Neural cell (in vitro differentiated cells): ENCODE data around the gene RAB11FIP4. TPM values are rescaled to one million over a fixed set of nuclear protein-coding genes. Genes with fewer than 3 reads are reported as not detected.

Experiments
- H2AFZ ChIP-seq: fragments of 200-600, 300-800 bp; sonication (generic), shearing (Covaris generic); 2 replicates; pipeline ENCODE4 v1.6.0; 2014; ENCODE audit warnings: low read depth, mild to moderate bottlenecking, antibody characterized with exemption, low read length, moderate library complexity
- H3F3A ChIP-seq: fragments of 200-600 bp; shearing (Covaris generic); 2 replicates; pipeline ENCODE4 v1.6.1; 2016; ENCODE audit warnings: mild to moderate bottlenecking, moderate library complexity, mixed read lengths, antibody characterized with exemption, low read length; ENCODE audit not compliant: insufficient read depth, poor library complexity, severe bottlenecking
- H3K27ac ChIP-seq: fragments of 200-600, 300-800 bp; sonication (generic), shearing (Covaris generic); 2 replicates; pipeline ENCODE4 v1.5.1; 2014; ENCODE audit warnings: mild to moderate bottlenecking, low read length, moderate library complexity
- H3K27me3 ChIP-seq: fragments of 300-800, 200-600 bp; sonication (generic), shearing (Covaris generic); 2 replicates; pipeline ENCODE4 v1.6.0; 2014; ENCODE audit warnings: mild to moderate bottlenecking, low read depth, low read length, moderate library complexity; ENCODE audit not compliant: insufficient read depth
- H3K36me3 ChIP-seq: fragments of 300-800, 200-600 bp; sonication (generic), shearing (Covaris generic); 2 replicates; pipeline ENCODE4 v1.5.1; 2014; ENCODE audit warnings: mild to moderate bottlenecking, antibody characterized with exemption, low read length, moderate library complexity; ENCODE audit not compliant: insufficient read depth
- H3K4me2 ChIP-seq: fragments of 300-800, 200-600 bp; sonication (generic), shearing (Covaris generic); 2 replicates; pipeline ENCODE4 v1.6.0; 2014; ENCODE audit warnings: mild to moderate bottlenecking, low read length
- H3K4me3 ChIP-seq: fragments of 300-800, 200-600 bp; sonication (generic), shearing (Covaris generic); 2 replicates; pipeline ENCODE4 v1.5.1; 2014; ENCODE audit warnings: mild to moderate bottlenecking, low read length, moderate library complexity
- H3K79me2 ChIP-seq: fragments of 200-600 bp; shearing (Covaris generic); replicated peaks from 2 replicates; pipeline ENCODE4 v1.6.0; 2014; ENCODE audit warnings: mild to moderate bottlenecking, low read length, moderate library complexity; ENCODE audit not compliant: insufficient read depth
- H3K9ac ChIP-seq: fragments of 300-800, 200-600 bp; sonication (generic), shearing (Covaris generic); 2 replicates; pipeline ENCODE4 v1.6.1; 2016; ENCODE audit warnings: mild to moderate bottlenecking, low read length, mixed read lengths
- H3K9me2 ChIP-seq: fragments of 200-600 bp; shearing (Covaris generic); 2 replicates; pipeline ENCODE4 v1.6.1; 2016; ENCODE audit warnings: mild to moderate bottlenecking, low read length, mixed read lengths; ENCODE audit not compliant: insufficient read depth
- H3K9me3 ChIP-seq: fragments of 200-600, 300-800 bp; sonication (generic), shearing (Covaris generic); 2 replicates; pipeline ENCODE4 v1.6.1; 2016; ENCODE audit warnings: mild to moderate bottlenecking, mixed run types, low read length, moderate library complexity, mixed read lengths
- H4K20me1 ChIP-seq: fragments of 200-600 bp; shearing (Covaris generic); 2 replicates; pipeline ENCODE4 v1.6.1; 2016; ENCODE audit warnings: mild to moderate bottlenecking, mixed run types; ENCODE audit not compliant: insufficient read depth
- EP300 ChIP-seq: fragments of 450-650 bp; conservative IDR thresholded peaks from 2 replicates; pipeline ENCODE4 v1.6.1; 2014; ENCODE audit warnings: antibody characterized with exemption, mild to moderate bottlenecking, moderate library complexity; ENCODE audit not compliant: poor library complexity, severe bottlenecking
- EZH2 ChIP-seq: fragments of 200-600, 300-800 bp; shearing (Covaris generic), sonication (generic); IDR thresholded peaks from 2 replicates; pipeline ENCODE4 v1.6.1; 2014; ENCODE audit warnings: antibody characterized with exemption, low read length, borderline replicate concordance, mild to moderate bottlenecking; ENCODE audit not compliant: insufficient read depth, poor library complexity, severe bottlenecking
- MXI1 ChIP-seq: fragments of 450-650 bp; conservative IDR thresholded peaks from 2 replicates; pipeline ENCODE4 v1.6.1; 2014; ENCODE audit warnings: antibody characterized with exemption, mild to moderate bottlenecking; ENCODE audit not compliant: poor library complexity, severe bottlenecking
- POLR2AphosphoS5 ChIP-seq: IDR thresholded peaks from 2 replicates; pipeline ENCODE4 v1.6.1; 2012
- RAD21 ChIP-seq: fragments of 450-650 bp; conservative IDR thresholded peaks from 2 replicates; pipeline ENCODE4 v1.6.1; 2014; ENCODE audit warnings: antibody characterized with exemption, mild to moderate bottlenecking, moderate library complexity
- SMC3 ChIP-seq: fragments of 450-650 bp; conservative IDR thresholded peaks from 2 replicates; pipeline ENCODE4 v1.6.1; 2014; ENCODE audit warnings: antibody characterized with exemption, mild to moderate bottlenecking, moderate library complexity; ENCODE audit not compliant: poor library complexity
- TAF1 ChIP-seq: IDR thresholded peaks from 2 replicates; pipeline ENCODE4 v1.6.1; 2012; ENCODE audit warnings: low read depth
- polyA plus RNA-seq: library from polyadenylated mRNA; depleted of rRNA; stranded (reverse); fragments of >200 nt; gene quantifications from 2 replicates; pipeline ENCODE4 v1.2.3, GENCODE V29; 2014
- TF ChIP-seq, protein P1 (sequence below): IDR thresholded peaks from 2 replicates; pipeline ENCODE4 v1.6.1; 2012; ENCODE audit warnings: borderline replicate concordance
- TF ChIP-seq, protein P2 (sequence below): fragments of 450-650 bp; IDR thresholded peaks from 2 replicates; pipeline ENCODE4 v1.5.1; 2014; ENCODE audit warnings: antibody characterized with exemption, mild to moderate bottlenecking, moderate library complexity; ENCODE audit not compliant: poor library complexity, severe bottlenecking

Gene RAB11FIP4
- polyA plus RNA-seq, 1 donor from 2014 or later, result 14.4 TPM

DNA sequence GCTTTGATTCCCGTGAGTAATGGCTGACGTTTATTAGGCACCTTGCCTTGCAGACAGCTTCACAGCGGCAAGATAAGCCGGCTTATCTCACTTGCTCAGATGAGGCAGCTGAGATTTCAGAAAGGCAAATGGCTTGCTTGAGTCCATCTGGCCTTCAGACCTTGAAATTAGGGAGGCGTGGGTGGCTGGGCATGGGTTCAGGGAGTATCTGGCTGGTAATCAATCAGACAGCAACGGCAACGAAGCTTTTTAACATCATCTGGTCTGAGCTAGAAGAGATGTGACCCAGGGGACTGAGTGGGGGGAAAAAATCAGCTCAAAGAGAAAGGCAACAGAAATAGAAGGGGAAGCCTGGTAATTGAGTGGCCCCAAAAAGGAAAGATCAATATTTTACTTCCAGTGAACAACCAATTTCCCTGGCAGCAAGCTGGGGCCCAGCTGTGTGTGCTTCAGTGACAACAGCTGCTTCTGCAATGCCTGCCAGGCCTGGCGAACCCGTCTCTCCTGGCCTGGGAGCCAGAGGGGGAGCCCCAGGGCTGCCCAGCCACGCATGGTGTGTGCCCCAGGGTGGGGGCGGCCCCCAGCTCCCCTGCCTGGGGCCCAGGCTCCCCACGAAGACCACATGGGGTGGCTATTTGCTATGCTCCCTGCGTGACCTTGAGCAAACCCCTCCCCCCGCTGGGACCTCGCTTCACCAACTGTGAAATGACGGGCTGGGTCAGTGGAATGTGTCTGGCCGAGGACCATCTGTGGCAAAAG, 34.0 kb downstream of the RAB11FIP4 start:
- H2AFZ ChIP-seq, result no peak overlapping the region
- TF ChIP-seq, protein P1, sequence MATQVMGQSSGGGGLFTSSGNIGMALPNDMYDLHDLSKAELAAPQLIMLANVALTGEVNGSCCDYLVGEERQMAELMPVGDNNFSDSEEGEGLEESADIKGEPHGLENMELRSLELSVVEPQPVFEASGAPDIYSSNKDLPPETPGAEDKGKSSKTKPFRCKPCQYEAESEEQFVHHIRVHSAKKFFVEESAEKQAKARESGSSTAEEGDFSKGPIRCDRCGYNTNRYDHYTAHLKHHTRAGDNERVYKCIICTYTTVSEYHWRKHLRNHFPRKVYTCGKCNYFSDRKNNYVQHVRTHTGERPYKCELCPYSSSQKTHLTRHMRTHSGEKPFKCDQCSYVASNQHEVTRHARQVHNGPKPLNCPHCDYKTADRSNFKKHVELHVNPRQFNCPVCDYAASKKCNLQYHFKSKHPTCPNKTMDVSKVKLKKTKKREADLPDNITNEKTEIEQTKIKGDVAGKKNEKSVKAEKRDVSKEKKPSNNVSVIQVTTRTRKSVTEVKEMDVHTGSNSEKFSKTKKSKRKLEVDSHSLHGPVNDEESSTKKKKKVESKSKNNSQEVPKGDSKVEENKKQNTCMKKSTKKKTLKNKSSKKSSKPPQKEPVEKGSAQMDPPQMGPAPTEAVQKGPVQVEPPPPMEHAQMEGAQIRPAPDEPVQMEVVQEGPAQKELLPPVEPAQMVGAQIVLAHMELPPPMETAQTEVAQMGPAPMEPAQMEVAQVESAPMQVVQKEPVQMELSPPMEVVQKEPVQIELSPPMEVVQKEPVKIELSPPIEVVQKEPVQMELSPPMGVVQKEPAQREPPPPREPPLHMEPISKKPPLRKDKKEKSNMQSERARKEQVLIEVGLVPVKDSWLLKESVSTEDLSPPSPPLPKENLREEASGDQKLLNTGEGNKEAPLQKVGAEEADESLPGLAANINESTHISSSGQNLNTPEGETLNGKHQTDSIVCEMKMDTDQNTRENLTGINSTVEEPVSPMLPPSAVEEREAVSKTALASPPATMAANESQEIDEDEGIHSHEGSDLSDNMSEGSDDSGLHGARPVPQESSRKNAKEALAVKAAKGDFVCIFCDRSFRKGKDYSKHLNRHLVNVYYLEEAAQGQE, result no peak
- no peak for TF ChIP-seq EZH2
- TF ChIP-seq RAD21, result no peak
- TF ChIP-seq, protein P2, sequence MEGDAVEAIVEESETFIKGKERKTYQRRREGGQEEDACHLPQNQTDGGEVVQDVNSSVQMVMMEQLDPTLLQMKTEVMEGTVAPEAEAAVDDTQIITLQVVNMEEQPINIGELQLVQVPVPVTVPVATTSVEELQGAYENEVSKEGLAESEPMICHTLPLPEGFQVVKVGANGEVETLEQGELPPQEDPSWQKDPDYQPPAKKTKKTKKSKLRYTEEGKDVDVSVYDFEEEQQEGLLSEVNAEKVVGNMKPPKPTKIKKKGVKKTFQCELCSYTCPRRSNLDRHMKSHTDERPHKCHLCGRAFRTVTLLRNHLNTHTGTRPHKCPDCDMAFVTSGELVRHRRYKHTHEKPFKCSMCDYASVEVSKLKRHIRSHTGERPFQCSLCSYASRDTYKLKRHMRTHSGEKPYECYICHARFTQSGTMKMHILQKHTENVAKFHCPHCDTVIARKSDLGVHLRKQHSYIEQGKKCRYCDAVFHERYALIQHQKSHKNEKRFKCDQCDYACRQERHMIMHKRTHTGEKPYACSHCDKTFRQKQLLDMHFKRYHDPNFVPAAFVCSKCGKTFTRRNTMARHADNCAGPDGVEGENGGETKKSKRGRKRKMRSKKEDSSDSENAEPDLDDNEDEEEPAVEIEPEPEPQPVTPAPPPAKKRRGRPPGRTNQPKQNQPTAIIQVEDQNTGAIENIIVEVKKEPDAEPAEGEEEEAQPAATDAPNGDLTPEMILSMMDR, result no peak
- TF ChIP-seq POLR2AphosphoS5, result no peak
- no peak for TF ChIP-seq MXI1
- TF ChIP-seq EP300, result no peak
- TF ChIP-seq TAF1, result no peak
- TF ChIP-seq SMC3, result no peak
- no peaks in the 10 kb centered on the region for H3K9me3 ChIP-seq
- H4K20me1 ChIP-seq, result no peaks in the 10 kb centered on the region
- no peaks in the 10 kb centered on the region for H3K27me3 ChIP-seq
- H3K27ac ChIP-seq, result no peak overlapping the region
- no peaks in the 10 kb centered on the region for H3K9me2 ChIP-seq
- no peaks in the 10 kb centered on the region for H3F3A ChIP-seq
- no peak overlapping the region for H3K4me2 ChIP-seq
- no peaks in the 10 kb centered on the region for H3K36me3 ChIP-seq
- no peaks in the 10 kb centered on the region for H3K79me2 ChIP-seq
- no peak overlapping the region for H3K9ac ChIP-seq
- no peak overlapping the region for H3K4me3 ChIP-seq

DNA sequence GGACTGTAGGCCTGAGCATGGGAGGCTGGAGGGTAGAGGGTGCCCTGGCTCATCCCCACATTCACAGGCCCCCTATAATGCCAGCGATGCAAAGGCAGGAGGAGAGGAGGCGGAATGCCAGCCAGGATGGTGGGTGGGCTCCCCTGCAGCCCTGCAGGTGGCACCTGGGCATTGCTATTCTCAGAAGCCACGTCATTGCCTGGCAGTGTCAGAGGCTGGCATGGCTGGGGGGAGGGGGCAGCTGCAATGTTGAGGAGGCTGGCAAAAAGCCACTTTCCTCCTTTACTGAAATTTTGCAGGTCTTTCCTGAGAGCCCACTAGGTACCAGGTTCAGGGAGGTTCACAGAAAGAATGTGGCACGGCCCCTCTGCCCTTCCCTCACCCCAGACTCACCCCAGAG, 36.2 kb downstream of the RAB11FIP4 start:
- Histone ChIP-seq H3K9me2 (no peaks in the 10 kb centered on the region), H3F3A (no peaks in the 10 kb centered on the region), H3K4me2 (no peak overlapping the region), H3K9me3 (no peaks in the 10 kb centered on the region), H3K27ac (no peak overlapping the region), H3K4me3 (no peak overlapping the region), H3K79me2 (no peaks in the 10 kb centered on the region), H3K27me3 (no peaks in the 10 kb centered on the region), H2AFZ (no peak overlapping the region), H3K9ac (no peak overlapping the region), H4K20me1 (no peaks in the 10 kb centered on the region), H3K36me3 (no peaks in the 10 kb centered on the region)
- TF ChIP-seq, protein P1, result no peak
- TF ChIP-seq POLR2AphosphoS5, result no peak
- TF ChIP-seq TAF1, result no peak
